Hematopoietic multipotent progenitor cell treated with erythropoietin and hydrocortisone succinate and interleukin-3 and kit ligand, for 6 days (in vitro differentiated cells): ENCODE measurements around the gene SLF2.
A peak's percentile ranks its signal among the peaks of the same experiment; 100 is the strongest.

ENCODE experiments used
- DNase-seq: peaks from one replicate; pipeline ENCODE4 v3.0.0-alpha.2; 2015

The SLF2 gene

DNA sequence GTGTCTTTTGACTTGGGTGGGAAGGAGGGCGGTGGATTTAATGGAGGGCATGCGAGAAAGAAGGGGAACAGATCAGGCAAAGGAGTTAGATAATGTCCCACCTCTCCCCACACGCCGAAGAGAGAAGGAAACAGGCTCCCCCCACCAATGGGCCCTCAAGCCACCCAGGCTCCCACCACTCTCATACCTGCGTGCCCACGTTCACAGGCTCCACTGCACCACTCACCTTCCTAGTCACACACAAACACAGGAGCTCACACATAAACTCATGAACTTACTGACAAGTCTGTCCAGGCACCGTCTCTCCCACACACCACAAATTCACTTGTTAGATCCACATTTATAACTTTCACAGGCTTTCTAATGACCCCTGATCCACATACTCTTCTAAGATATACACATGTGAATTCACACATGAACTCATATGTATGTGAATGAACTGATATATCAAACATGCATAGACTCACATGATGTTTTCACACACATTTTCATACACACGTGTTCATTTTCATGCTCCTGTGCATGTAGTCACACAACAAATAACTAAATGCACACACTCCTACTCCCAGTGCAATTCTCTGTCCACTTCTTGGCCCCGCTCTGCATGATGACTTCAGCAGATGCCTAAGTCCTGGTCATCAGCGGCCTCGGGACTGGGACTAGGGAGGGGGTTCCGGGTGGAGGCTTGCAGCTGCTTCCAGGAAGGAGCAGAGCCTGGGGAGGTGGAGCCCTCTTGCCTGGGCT is 88.3 kb downstream of the SLF2 start:
- DNase-seq = peak; percentile 43

DNA sequence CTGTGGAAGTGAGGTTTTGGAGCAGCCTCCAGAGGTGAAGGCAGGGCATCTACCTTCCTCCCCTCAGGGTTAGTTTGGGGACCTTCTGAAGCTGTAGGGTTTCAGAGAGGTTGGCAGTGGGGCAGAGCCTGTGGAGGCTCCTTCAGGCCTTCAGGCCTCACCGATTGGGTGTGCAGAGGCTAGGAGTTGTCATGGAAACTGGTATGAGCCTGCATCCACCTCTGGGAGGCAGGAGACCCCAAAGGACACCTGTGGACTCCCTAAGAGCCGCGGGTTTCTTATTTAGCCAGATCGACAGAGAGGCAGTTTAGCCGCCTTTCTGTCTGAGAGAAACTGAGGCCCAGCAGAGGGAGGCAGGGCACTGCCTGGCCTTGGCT is 88.9 kb downstream of the SLF2 start:
- DNase-seq = no peak

DNA sequence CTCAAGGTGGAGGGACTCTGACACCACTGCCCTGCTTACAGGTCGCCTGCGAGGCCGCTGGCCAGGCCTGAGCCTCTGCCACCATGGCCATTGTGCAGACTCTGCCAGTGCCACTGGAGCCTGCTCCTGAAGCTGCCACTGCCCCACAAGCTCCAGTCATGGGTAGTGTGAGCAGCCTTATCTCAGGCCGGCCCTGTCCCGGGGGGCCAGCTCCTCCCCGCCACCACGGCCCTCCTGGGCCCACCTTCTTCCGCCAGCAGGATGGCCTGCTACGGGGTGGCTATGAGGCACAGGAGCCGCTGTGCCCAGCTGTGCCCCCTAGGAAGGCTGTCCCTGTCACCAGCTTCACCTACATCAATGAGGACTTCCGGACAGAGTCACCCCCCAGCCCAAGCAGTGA is 89.7 kb downstream of the SLF2 start:
- DNase-seq = no peak

DNA sequence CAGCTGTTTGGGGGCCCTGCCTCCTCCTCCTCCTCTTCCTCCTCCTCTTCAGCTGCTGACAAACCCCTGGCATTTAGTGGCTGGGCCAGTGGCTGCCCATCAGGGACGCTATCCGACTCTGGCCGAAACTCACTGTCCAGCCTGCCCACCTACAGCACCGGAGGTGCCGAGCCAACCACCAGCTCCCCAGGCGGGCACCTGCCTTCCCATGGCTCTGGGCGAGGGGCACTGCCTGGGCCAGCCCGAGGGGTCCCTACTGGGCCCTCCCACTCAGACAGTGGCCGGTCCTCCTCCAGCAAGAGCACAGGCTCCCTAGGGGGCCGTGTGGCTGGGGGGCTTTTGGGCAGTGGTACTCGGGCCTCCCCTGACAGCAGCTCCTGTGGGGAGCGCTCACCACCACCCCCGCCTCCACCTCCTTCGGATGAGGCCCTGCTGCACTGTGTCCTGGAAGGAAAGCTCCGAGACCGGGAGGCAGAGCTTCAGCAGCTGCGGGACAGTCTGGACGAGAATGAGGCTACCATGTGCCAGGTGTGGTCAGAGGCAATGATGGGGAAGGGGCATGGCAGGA is 91.0 kb downstream of the SLF2 start:
- DNase-seq = no peak

DNA sequence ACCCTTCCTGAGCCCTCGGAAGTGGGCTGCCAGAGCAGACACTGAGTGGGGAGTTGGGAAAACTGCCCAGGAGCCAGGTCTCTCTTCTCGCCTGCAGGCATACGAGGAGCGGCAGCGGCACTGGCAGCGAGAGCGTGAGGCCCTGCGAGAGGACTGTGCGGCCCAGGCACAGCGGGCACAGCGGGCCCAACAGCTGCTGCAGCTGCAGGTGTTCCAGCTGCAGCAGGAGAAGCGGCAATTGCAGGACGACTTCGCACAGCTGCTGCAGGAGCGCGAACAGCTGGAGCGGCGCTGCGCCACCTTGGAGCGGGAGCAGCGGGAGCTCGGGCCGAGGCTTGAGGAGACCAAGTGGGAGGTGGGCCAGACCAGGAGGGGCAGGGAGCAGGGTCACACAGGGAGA is 92.6 kb downstream of the SLF2 start:
- DNase-seq = no peak

DNA sequence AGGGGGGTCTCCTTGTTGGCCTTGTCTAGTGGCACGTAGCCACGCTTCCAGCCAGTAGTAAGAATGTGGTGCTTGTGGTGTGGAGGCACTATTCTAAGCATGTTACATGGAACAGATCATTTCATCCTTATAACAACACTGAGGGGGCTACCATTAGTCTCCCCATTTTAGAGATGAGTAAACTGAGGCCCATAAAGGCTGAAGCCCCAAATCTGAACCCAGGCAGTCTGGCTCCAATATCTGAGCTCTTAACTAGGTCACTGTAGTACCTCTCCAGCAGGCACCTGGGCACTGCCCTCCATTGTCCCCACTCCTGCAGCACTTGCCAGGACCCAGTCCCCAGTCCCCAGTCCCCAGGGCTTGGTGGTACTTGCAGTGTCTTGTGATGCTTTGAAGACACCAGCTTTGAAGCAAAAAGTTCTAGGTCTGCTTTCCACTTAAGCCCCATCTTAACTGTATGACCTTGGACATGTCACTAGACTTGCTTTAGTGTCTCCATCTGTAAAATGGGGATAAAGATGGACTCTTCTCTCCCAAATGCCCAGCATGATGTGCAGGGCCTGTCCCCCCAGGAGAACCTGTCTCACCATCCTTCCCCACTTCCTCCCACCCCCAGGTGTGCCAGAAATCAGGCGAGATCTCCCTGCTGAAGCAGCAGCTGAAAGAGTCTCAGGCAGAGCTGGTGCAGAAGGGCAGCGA is 93.3 kb downstream of the SLF2 start:
- no peak for DNase-seq

DNA sequence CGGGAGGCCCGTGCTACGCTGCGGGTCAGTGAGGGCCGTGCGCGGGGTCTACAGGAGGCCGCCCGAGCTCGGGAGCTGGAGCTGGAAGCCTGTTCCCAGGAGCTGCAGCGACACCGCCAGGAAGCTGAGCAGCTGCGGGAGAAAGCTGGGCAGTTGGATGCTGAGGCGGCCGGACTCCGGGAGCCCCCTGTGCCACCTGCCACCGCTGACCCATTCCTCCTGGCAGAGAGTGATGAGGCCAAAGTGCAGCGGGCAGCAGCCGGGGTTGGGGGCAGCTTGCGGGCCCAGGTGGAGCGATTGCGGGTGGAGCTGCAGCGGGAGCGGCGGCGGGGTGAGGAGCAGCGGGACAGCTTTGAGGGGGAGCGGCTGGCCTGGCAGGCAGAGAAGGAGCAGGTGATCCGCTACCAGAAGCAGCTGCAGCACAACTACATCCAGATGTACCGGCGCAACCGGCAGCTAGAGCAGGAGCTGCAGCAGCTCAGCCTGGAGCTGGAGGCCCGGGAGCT is 93.9 kb downstream of the SLF2 start:
- no peak for DNase-seq

DNA sequence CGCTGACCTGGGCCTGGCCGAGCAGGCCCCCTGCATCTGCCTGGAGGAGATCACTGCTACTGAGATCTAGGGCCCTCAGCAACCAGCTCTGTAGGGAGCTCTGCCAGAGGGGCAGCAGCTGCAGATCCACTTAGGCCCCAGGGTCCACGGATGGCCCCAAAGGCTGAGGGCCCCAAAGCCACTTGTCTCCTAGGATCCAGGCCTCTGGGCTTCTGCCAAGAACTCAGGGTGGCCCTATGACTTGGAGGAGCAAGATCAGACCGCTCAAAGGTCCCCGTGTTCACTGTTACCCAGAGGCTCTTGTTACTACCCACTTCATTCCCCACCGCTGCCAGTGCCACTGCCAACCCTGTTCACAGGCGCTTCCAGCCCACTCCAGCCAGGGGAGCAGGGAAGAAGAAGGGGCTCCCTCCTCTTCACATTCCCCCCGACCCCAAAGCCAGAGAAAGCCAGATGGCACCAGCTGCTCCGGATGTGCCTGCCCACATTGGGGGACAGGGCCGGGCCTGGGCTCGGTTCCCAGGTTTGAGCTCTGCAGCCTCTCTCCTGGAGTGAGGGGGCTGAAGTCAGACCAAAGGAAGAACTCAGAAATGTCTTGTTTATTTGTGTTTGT is 94.4 kb downstream of the SLF2 start:
- no peak for DNase-seq

DNA sequence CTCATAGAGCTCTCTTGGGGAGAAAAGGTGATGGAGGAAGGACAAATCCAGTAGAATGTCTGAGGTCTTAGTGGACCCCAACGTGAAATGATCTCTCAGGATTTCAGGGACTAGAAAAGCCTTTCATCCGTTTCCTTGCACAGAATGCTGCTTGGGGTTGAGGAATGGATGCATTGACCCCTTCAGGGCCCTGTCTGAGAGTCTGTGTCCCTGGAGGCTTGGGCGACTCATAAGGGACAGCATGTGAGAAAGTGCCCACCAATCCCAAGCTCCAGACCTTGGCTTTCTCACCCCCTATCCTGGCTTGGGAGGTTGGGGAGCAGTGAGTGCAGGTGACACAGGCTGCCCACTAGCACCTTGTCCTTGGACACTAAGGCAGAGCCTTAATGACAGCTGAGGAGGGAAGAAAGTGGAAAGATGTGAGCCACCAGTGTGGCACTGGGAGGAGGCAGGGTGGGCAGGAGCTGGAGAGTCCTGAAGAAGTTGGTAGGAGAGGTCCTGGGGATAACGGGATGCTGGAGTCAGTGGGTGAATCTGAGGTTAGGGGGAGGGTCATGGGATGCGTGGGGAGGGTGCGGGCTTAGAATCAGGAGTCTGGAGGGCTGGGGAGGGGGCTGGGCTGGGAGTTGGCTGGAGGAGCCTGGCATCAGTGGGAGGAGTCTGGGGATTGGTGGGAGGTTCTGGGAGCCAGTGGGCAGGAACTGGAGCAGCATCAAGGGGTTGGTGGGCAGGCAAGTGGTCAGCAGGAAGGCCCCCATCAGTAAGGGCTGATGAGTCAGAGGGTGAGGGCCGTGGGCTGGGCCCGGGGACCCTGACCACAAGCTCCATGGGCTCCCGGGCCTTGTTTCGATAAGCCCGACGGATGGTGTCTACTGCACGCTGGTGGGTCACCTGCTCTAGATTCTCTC is 95.4 kb downstream of the SLF2 start:
- no peak for DNase-seq

DNA sequence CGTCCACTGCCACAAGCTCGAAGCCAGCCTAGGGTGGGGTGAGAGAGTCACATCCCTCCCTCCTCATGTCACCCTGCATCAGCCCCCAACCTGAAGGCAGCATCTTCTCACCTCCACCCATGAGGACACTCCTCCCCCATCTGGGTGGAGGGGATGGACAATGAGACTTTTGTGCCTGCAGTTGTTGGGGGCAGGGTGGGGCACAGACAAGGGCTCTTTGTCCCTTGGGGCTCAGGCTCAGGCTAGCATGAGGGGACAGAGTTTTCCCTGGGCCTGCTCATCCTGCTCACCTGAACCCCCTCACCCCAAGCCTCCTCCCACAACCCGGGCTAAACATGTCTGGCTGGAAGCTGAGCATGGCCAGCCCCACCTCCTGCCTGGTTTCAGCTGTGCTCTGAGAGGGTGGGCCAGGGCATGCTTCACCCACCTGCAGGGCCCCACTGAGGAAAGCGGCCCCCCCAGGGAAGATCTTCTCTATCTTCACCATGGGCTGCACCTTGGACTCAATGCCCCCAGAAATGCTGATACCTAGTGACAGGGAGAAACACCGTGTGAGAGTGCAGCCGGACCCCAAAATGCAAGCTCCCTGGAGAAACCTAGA is 96.2 kb downstream of the SLF2 start:
- no peak for DNase-seq

DNA sequence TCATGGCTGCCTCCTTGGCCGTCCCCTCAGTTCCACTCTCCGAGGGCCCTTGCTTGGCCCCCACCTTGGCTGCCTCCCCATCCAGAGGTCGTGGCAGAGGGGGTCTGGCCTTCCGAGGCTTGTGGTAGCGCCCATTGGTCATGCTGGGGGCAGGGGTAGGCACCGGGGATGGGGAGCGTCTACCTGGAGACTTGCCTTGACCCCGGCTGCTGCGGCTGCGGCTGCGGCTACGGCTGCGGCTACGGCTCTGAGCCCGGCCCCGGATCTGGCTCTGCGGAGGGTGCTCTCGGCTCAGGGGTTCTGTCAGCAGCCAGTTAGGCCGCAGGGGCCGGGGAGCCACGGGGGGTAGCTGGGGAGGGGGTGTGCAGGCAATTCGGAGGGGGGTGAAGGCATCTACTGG is 97.6 kb downstream of the SLF2 start:
- no peak for DNase-seq

DNA sequence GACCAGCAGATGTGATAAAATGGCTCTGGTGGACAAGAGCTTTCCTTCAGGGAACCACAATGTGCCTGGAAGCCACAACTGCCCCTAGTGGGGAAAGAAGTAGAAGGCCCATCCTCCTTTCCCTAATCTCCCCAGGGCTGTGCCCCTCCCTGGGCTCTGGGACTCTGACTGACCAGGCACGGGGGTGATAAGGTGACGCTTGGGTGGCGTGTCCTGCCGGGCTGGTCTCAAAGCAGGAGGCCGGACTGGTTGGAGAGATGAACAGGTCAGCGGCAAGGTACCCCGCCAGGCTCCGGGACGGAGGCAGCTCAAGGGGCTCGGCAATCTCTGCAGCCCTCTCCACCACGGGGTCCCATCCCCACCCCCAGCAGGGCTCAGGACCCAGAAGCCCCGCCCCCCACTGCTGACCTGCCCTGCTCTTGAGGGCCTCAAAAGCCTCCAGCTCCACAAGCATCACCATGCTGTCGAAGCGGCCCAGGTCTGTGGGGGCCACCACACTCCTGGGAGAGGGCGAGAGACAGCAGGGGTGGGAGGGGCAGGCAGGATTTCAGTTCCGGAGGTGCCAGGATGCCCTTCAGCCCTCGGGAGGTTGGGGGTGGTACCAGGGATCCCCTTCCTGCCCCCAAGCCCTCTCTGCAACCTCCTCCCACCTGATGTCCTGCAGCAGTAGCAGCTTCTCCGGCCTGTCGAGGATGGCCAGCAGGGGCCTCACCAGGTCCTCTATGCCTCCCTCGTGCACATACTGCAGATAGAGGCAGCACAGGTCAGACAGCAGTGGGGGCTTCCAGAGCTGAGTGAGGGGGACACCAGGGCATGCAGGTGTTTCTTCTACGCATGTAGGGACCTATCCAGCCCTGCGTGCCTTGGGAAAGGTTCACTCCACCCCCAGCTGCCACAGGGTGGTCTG is 99.0 kb downstream of the SLF2 start:
- peak; percentile 62 for DNase-seq

DNA sequence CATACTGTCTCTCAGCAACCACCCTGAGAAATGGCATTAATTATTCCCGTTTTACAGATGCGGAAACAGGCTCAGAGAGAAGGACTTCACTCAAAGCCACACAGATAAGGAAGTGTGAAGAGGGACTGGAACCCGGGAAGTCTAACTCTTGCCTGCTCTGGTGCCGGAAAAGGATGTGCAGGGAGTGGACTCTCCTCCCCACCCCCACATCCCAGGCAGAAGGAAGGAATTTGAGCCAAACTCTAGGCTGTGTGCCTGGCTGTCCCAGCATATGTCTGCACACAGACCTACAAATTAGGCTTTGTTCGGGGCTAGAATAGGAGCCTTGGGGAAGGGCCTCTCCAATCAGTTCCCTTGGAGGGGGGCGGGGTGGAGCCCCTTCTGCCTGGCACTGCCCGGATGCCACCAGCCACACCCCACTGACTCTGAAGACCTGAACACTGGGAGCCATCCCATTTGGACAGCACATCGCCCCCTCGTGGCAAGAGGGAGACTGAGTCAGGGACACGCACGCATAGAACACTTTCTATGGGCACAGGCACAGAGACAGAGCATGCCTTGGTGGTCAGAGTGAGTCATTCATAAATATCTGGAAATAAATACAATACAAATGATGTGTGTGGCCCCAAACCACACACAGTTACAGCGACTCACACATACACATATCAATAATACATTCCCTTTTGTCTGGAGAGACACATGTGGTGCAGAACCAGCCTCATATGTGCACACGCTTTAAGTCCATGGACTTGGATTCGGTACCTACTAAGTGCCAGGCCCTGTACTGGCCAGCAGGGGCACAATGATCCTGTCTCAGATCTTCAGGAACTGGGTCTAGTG is 100.0 kb downstream of the SLF2 start:
- DNase-seq = peak; percentile 97

DNA sequence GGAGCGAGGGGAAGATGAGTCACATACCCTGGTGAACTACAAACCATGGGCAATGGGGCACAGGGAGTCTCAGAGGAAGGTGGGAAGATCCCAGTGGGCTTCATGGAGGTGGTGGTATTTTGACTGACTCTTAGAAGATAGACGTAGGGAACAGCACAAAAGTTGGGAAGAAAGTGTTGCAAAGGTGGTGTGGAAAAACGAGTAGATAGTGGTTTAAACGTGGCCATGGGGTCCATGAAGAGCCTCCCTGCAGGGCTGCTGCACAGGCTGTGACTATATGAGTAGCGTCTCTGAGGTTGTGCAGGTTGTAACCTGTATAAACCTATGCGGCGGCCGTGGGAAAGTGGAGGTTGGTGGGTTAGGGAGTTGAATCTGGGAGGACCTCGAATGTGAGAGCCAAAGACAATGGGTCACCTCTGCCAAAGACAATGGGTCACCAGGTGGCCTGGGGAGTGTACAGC is 100.6 kb downstream of the SLF2 start:
- DNase-seq = no peak

DNA sequence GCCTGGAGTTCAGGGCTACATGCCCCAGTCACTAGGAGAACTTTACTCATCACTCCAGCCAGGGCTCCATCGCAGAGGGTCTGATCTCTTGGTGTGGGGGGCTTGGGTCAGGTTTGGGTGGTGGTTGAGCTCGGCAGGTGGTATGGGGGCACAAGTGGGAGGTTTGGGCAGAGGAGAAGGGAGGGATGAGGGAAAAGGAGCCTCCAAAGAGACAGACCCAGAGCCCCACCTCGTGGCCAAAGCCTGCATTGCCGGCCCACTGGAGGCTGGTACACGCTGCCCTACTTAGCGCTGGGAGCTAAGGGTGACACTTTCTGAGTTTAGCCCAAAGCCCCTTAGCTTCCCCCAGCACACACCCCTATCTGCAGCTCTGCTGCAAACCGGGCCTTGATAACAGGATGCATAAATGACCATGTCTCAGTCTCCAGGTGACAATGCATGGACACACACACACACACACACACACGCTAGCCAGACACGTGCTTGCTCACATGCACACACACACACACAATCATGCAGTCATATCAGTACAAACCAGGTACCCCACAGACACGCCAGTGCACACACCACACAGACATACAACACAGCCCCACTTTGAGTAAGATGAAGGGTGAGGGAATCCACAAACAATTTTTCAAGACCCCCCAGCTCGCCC is 101.6 kb downstream of the SLF2 start:
- DNase-seq = peak; percentile 86
